Measurements from ENCODE around the gene ASXL3. TPM values are rescaled to one million over a fixed set of nuclear protein-coding genes. Genes with fewer than 3 reads are reported as not detected.

ASXL3 gene
- total RNA-seq, 6 experiments from 2014 or later, result 0.12 to 4.0 (median 1.3) TPM

- Histone ChIP-seq H3K27me3 (no peaks in the 10 kb centered on the region), H3K4me3 (peak overlapping the region; percentile 37 to 72 (median 63)), H3K27ac (peak overlapping the region in 2 of 3 donors; percentile 1 to 82), H3K36me3 (no peaks in the 10 kb centered on the region), H3K4me1 (peaks cover 0 to 5% (median 0%) of the 10 kb centered on the region in 4 donors), H3K9me3 (no peaks in the 10 kb centered on the region)
- intact Hi-C loops (cut with DNase I), result no loop called here
- DNase-seq, result no peak
- 17% methylated on average over 16 of the region's 16 CpGs for WGBS (ENCODE audit: insufficient coverage, low coverage, low lambda C conversion rate, missing lambda C conversion rate)
- ATAC-seq, result peak; percentile 40 to 46 (median 46)
- TF ChIP-seq POLR2A (IDR thresholded peaks at IDR 0.05), result no peak
- TF ChIP-seq CTCF (IDR thresholded peaks at IDR 0.05), result no peak
Observed at GRCh38 chr18:33579349-33580215, 1.6 kb downstream of the ASXL3 start.

- no peaks in the 10 kb centered on the region for H3K36me3 ChIP-seq
- 87% methylated on average over 4 of the region's 4 CpGs for WGBS (ENCODE audit: insufficient coverage, low coverage, low lambda C conversion rate, missing lambda C conversion rate)
Observed at GRCh38 chr18:33580546-33580945, 2.5 kb downstream of the ASXL3 start.

GRCh38 chr18:33581856-33582255 is 3.8 kb downstream of the ASXL3 start:
- WGBS (ENCODE audit: insufficient coverage, low coverage, low lambda C conversion rate, missing lambda C conversion rate), result 49% methylated on average over 2 of the region's 2 CpGs
- intact Hi-C loops (cut with DNase I), result no loop called here
- Histone ChIP-seq H3K27ac (no peak overlapping the region), H3K9me3 (no peaks in the 10 kb centered on the region), H3K27me3 (no peaks in the 10 kb centered on the region), H3K36me3 (no peaks in the 10 kb centered on the region), H3K4me1 (peaks cover 0 to 5% (median 0%) of the 10 kb centered on the region in 4 donors), H3K4me3 (no peak overlapping the region)
- ATAC-seq (no peak), DNase-seq (no peak)
- no peak for TF ChIP-seq POLR2A (IDR thresholded peaks at IDR 0.05)
- TF ChIP-seq CTCF (IDR thresholded peaks at IDR 0.05), result no peak

More at GRCh38 chr18:33580546-33580945, 2.5 kb downstream of the ASXL3 start:
- intact Hi-C loops (cut with DNase I), result no loop called here
- Histone ChIP-seq H3K4me3 (no peak overlapping the region), H3K9me3 (no peaks in the 10 kb centered on the region), H3K27ac (no peak overlapping the region), H3K27me3 (no peaks in the 10 kb centered on the region), H3K4me1 (peaks cover 0 to 5% (median 0%) of the 10 kb centered on the region in 4 donors)
- DNase-seq, result no peak
- TF ChIP-seq CTCF (IDR thresholded peaks at IDR 0.05), result no peak
- ATAC-seq, result no peak

- Histone ChIP-seq H3K36me3 (no peaks in the 10 kb centered on the region), H3K27me3 (no peaks in the 10 kb centered on the region), H3K9me3 (no peaks in the 10 kb centered on the region), H3K4me3 (no peak overlapping the region), H3K4me1 (no peaks in the 10 kb centered on the region), H3K27ac (no peak overlapping the region)
- WGBS (ENCODE audit: insufficient coverage, low coverage, low lambda C conversion rate, missing lambda C conversion rate), result 90% methylated on average over 1 of the region's 1 CpG
- no peak for ATAC-seq
- TF ChIP-seq POLR2A (IDR thresholded peaks at IDR 0.05) (no peak), CTCF (IDR thresholded peaks at IDR 0.05) (no peak)
- no peak for DNase-seq
- intact Hi-C loops (cut with DNase I), result no loop called here
Observed at GRCh38 chr18:33583901-33584300, 5.9 kb downstream of the ASXL3 start.
